H9 (cell line): ENCODE data around the gene AGT. TPM values are rescaled to one million over a fixed set of nuclear protein-coding genes. Genes with fewer than 3 reads are reported as not detected.

Experiments
- DNase-seq: peaks from one replicate; pipeline ENCODE4 v3.0.0-alpha.2; 2017
- H2AFZ ChIP-seq: one replicate; pipeline ENCODE4 v1.6.1; 2013; ENCODE audit warnings: mild to moderate bottlenecking, low read length, control low read depth, moderate library complexity
- H2AK5ac ChIP-seq: 2 replicates; pipeline ENCODE4 v1.6.1; 2013; ENCODE audit warnings: low read length, control low read depth, mixed read lengths; ENCODE audit not compliant: insufficient read length
- H2BK120ac ChIP-seq: one replicate; pipeline ENCODE4 v1.6.1; 2013; ENCODE audit warnings: low read depth, mild to moderate bottlenecking, low read length, control low read depth, inconsistent platforms; ENCODE audit not compliant: poor library complexity, severe bottlenecking
- H2BK12ac ChIP-seq: 2 replicates; pipeline ENCODE4 v1.6.1; 2013; ENCODE audit warnings: low read length, control low read depth, mixed read lengths, low read depth; ENCODE audit not compliant: insufficient read length
- H2BK15ac ChIP-seq: 2 replicates; pipeline ENCODE4 v1.6.1; 2013; ENCODE audit warnings: low read depth, low read length, control low read depth
- H2BK20ac ChIP-seq: one replicate; pipeline ENCODE4 v1.6.1; 2013; ENCODE audit warnings: low read depth, mild to moderate bottlenecking, low read length, control low read depth, inconsistent platforms; ENCODE audit not compliant: poor library complexity, severe bottlenecking
- H2BK5ac ChIP-seq: 2 replicates; pipeline ENCODE4 v1.6.1; 2013; ENCODE audit warnings: low read length, control low read depth, mixed read lengths; ENCODE audit not compliant: insufficient read length
- H3K14ac ChIP-seq: 2 replicates; pipeline ENCODE4 v1.6.1; 2013; ENCODE audit warnings: low read length, control low read depth; ENCODE audit not compliant: insufficient read depth
- H3K18ac ChIP-seq: 2 replicates; pipeline ENCODE4 v1.6.1; 2013; ENCODE audit warnings: low read depth, mild to moderate bottlenecking, mixed read lengths, low read length, control low read depth; ENCODE audit not compliant: insufficient read length
- H3K23ac ChIP-seq: 2 replicates; pipeline ENCODE4 v1.6.1; 2013; ENCODE audit warnings: low read length, control low read depth, mixed read lengths, low read depth; ENCODE audit not compliant: insufficient read length
- H3K23me2 ChIP-seq: 2 replicates; pipeline ENCODE4 v1.6.1; 2013; ENCODE audit warnings: low read depth, mild to moderate bottlenecking, mixed read lengths, low read length, control low read depth; ENCODE audit not compliant: insufficient read length, poor library complexity, severe bottlenecking
- H3K27ac ChIP-seq: 2 replicates; pipeline ENCODE4 v1.5.1; 2013; ENCODE audit warnings: low read length, control low read depth, mixed read lengths, low read depth; ENCODE audit not compliant: insufficient read length
- H3K27me3 ChIP-seq: 2 replicates; pipeline ENCODE4 v1.6.1; 2013; ENCODE audit warnings: low read length, control low read depth, inconsistent platforms; ENCODE audit not compliant: insufficient read depth
- H3K4ac ChIP-seq: 2 replicates; pipeline ENCODE4 v1.6.1; 2013; ENCODE audit warnings: low read depth, mild to moderate bottlenecking, control low read depth, inconsistent platforms, low read length, moderate library complexity
- H3K4me1 ChIP-seq: 2 replicates; pipeline ENCODE4 v1.6.1; 2013; ENCODE audit warnings: low read length, control low read depth, inconsistent platforms; ENCODE audit not compliant: insufficient read depth
- H3K4me2 ChIP-seq: 2 replicates; pipeline ENCODE4 v1.6.1; 2013; ENCODE audit warnings: low read length, control low read depth, mixed read lengths; ENCODE audit not compliant: insufficient read length, insufficient read depth
- H3K56ac ChIP-seq: 2 replicates; pipeline ENCODE4 v1.6.1; 2013; ENCODE audit warnings: low read depth, mild to moderate bottlenecking, mixed read lengths, low read length, control low read depth; ENCODE audit not compliant: insufficient read length
- H3K79me1 ChIP-seq: 2 replicates; pipeline ENCODE4 v1.6.1; 2013; ENCODE audit warnings: low read depth, mild to moderate bottlenecking, moderate library complexity, low read length, control low read depth, inconsistent platforms; ENCODE audit not compliant: insufficient read depth, poor library complexity, severe bottlenecking
- H3K79me2 ChIP-seq: 2 replicates; pipeline ENCODE4 v1.6.1; 2013; ENCODE audit warnings: low read length, control low read depth, inconsistent platforms; ENCODE audit not compliant: insufficient read depth
- H3K9ac ChIP-seq: 2 replicates; pipeline ENCODE4 v1.6.1; 2013; ENCODE audit warnings: low read length, control low read depth, mixed read lengths; ENCODE audit not compliant: insufficient read length; ENCODE audit errors: extremely low read depth
- H3K9me3 ChIP-seq: one replicate; pipeline ENCODE4 v1.6.1; 2013; ENCODE audit warnings: low read depth, low read length, inconsistent platforms; ENCODE audit not compliant: control insufficient read depth
- H3T11ph ChIP-seq: one replicate; pipeline ENCODE4 v1.6.1; 2013; ENCODE audit warnings: mild to moderate bottlenecking, low read length, control low read depth, inconsistent platforms
- H4K20me1 ChIP-seq: one replicate; pipeline ENCODE4 v1.6.1; 2013; ENCODE audit not compliant: control insufficient read depth, insufficient read length, insufficient read depth
- H4K5ac ChIP-seq: 2 replicates; pipeline ENCODE4 v1.6.1; 2013; ENCODE audit warnings: low read depth, mild to moderate bottlenecking, mixed read lengths, low read length, control low read depth; ENCODE audit not compliant: insufficient read length
- H4K8ac ChIP-seq: replicated peaks from 2 replicates; pipeline ENCODE4 v1.6.1; 2013; ENCODE audit warnings: low read length, control low read depth, mixed read lengths, low read depth; ENCODE audit not compliant: insufficient read length
- H4K91ac ChIP-seq: 2 replicates; pipeline ENCODE4 v1.6.1; 2013; ENCODE audit warnings: low read depth, mild to moderate bottlenecking, moderate library complexity, mixed read lengths, low read length, control low read depth; ENCODE audit not compliant: insufficient read length
- H3K27ac Mint-ChIP-seq, 3 experiments: 2 replicates in 2 of 3; 3 replicates in 1 of 3; pipeline ENCODE4 v1.8.0; 2020 to 2021; ENCODE audit warnings: mixed read lengths in 3 of 3, mild to moderate bottlenecking in 1 of 3, moderate library complexity in 1 of 3
- H3K27me3 Mint-ChIP-seq: 2 replicates; pipeline ENCODE4 v1.8.0; 2021; ENCODE audit warnings: low read depth, mild to moderate bottlenecking, moderate library complexity, mixed read lengths
- H3K36me3 Mint-ChIP-seq, 3 experiments: 2 replicates in 2 of 3; 3 replicates in 1 of 3; pipeline ENCODE4 v1.8.0; 2020 to 2021; ENCODE audit warnings: low read depth in 3 of 3, mixed read lengths in 3 of 3; ENCODE audit not compliant: insufficient read depth in 1 of 3
- H3K4me1 Mint-ChIP-seq, 2 experiments: 2 replicates each; pipeline ENCODE4 v1.8.0; 2020; ENCODE audit warnings: mixed read lengths in 2 of 2
- H3K4me3 Mint-ChIP-seq, 2 experiments: 2 replicates in 1 of 2; 3 replicates in 1 of 2; pipeline ENCODE4 v1.8.0; 2020 to 2021; ENCODE audit warnings: mild to moderate bottlenecking in 2 of 2, mixed read lengths in 2 of 2, moderate library complexity in 1 of 2
- H3K9me3 Mint-ChIP-seq, 2 experiments: 2 replicates in 1 of 2; 3 replicates in 1 of 2; pipeline ENCODE4 v1.8.0; 2020; ENCODE audit warnings: mild to moderate bottlenecking in 2 of 2, mixed read lengths in 2 of 2, moderate library complexity in 1 of 2
- CTCF ChIP-seq: fragments of 200-600 bp; sonication (generic); conservative IDR thresholded peaks from 3 replicates; pipeline ENCODE4 v1.8.0; 2021; ENCODE audit warnings: antibody characterized with exemption, mild to moderate bottlenecking
- whole genome bisulfite sequencing: extraction: QIAGEN DNeasy Blood & Tissue Kit; methylation state at CpG from one replicate; pipeline ENCODE4 v1.1.7; 2013; ENCODE audit warnings: missing lambda C conversion rate, low lambda C conversion rate, mixed read lengths; ENCODE audit not compliant: insufficient read length; ENCODE audit errors: extremely low coverage; 5-methylcytosine and 5-hydroxymethylcytosine counted together
- total RNA-seq: library from RNA; stranded (reverse); gene quantifications from 2 replicates; pipeline ENCODE4 v1.2.1, GENCODE V29; 2021

AGT gene
- total RNA-seq, 1 experiment from 2014 or later = not detected

- H3K27me3 ChIP-seq = no peaks in the 10 kb centered on the region
- H3K4me1 ChIP-seq = no peaks in the 10 kb centered on the region
- Mint-ChIP-seq H3K27me3 (no peaks in the 10 kb centered on the region), H3K4me3 (no peak overlapping the region), H3K4me1 (no peaks in the 10 kb centered on the region), H3K9me3 (no peaks in the 10 kb centered on the region), H3K36me3 (peaks cover 6 to 73% (median 71%) of the 10 kb centered on the region in 3 experiments; a peak in 6 of 7 replicates), H3K27ac (no peak overlapping the region)
- no peaks in the 10 kb centered on the region for H3K23me2 ChIP-seq
- no peak overlapping the region for H3K14ac ChIP-seq
- no peak overlapping the region for H4K5ac ChIP-seq
- no peaks in the 10 kb centered on the region for H3K79me1 ChIP-seq
- H2BK12ac ChIP-seq = no peak overlapping the region
- H4K8ac ChIP-seq = no peak overlapping the region
- no peaks in the 10 kb centered on the region for H3K79me2 ChIP-seq
- no peak overlapping the region for H2AK5ac ChIP-seq
- H2AFZ ChIP-seq = no peak overlapping the region
- H3K27ac ChIP-seq = no peak overlapping the region
- no peak overlapping the region for H2BK120ac ChIP-seq
- no peak for DNase-seq
- no peaks in the 10 kb centered on the region for H3K9me3 ChIP-seq
- no peak overlapping the region for H4K91ac ChIP-seq
- no peaks in the 10 kb centered on the region for H4K20me1 ChIP-seq
- H3K9ac ChIP-seq = no peak overlapping the region
- H3K23ac ChIP-seq = no peak overlapping the region
- no peak overlapping the region for H3K4ac ChIP-seq
- H3K56ac ChIP-seq = no peak overlapping the region
- no peak overlapping the region for H2BK20ac ChIP-seq
- no peak overlapping the region for H2BK15ac ChIP-seq
- H3T11ph ChIP-seq = no peak overlapping the region
- H3K18ac ChIP-seq = no peak overlapping the region
- TF ChIP-seq CTCF = no peak
- no peak overlapping the region for H2BK5ac ChIP-seq
- WGBS = no CpG with 5 or more reads among the region's 5 CpGs
- no peak overlapping the region for H3K4me2 ChIP-seq
Measured at GRCh38 chr1:230684998-230685397, 28.9 kb downstream of the AGT start.
